Memory B cell (primary cell): ENCODE data around the gene IL1RAPL1.

Source experiments
- ATAC-seq: fragments of 150-1000 bp; cut with Tn5 transposase; 2 replicates; pipeline ENCODE4 v1.10.0; 2021; ENCODE audit warnings: low read depth, mild to moderate bottlenecking, moderate library complexity
- DNase-seq, 2 donors: peaks; one replicate each; pipeline ENCODE4 v3.0.0; 2022; ENCODE audit warnings: low spot score in 2 of 2
- H3K27ac Mint-ChIP-seq: one replicate; pipeline ENCODE4 v1.8.0; 2022; ENCODE audit warnings: mild to moderate bottlenecking, moderate library complexity, mixed read lengths
- H3K27me3 Mint-ChIP-seq: one replicate; pipeline ENCODE4 v1.8.0; 2022; ENCODE audit warnings: mixed read lengths
- H3K36me3 Mint-ChIP-seq: one replicate; pipeline ENCODE4 v1.8.0; 2022; ENCODE audit warnings: mild to moderate bottlenecking, mixed read lengths
- H3K4me1 Mint-ChIP-seq: one replicate; pipeline ENCODE4 v1.8.0; 2022; ENCODE audit warnings: mixed read lengths
- H3K4me3 Mint-ChIP-seq: one replicate; pipeline ENCODE4 v1.8.0; 2022; ENCODE audit warnings: mild to moderate bottlenecking, moderate library complexity, mixed read lengths
- H3K9me3 Mint-ChIP-seq: one replicate; pipeline ENCODE4 v1.8.0; 2022; ENCODE audit warnings: mixed read lengths

The IL1RAPL1 gene

DNA sequence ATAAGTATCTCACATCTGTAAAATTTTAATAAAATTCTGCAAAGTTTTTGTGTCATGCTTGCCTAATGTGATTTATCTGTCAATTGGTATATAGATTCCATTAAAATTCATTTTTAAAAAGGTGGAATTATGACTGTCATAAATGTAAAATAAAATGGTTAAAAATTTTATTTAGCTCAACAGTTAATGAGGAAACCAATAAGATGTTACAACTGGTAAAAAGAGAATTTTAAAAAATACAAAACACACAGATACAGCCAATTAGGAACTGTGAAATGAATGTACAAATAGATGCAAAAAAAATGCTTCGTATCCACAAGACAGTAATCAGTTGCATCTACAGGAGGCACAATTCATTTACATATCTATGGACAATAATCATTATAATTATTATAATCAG, 297.6 kb downstream of the IL1RAPL1 start:
- Mint-ChIP-seq H3K4me1 (no peaks in the 10 kb centered on the region), H3K36me3 (no peaks in the 10 kb centered on the region), H3K27me3 (no peaks in the 10 kb centered on the region), H3K27ac (no peak overlapping the region), H3K9me3 (peaks cover 2% of the 10 kb centered on the region), H3K4me3 (no peak overlapping the region)
- DNase-seq (no peak), ATAC-seq (no peak)

DNA sequence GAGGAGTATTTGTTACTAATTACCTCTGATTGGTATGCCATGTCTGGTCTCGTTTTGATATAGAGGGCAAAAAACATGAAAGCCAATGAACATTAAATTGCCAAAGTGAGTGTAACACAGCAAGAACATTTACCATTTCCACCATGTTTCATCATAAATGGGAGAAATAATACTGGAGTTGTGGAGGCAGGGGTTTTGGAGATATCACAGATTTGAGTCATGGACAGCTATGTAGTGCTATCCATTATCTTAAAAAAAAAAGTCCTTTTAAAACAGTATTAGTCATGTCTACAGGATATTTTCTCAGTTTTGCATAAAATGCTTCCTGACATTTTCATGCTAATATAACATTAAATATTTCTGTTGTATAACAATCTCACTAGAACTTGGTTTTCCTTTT, 301.2 kb downstream of the IL1RAPL1 start:
- Mint-ChIP-seq H3K9me3 (no peaks in the 10 kb centered on the region), H3K27ac (no peak overlapping the region), H3K4me3 (no peak overlapping the region), H3K36me3 (no peaks in the 10 kb centered on the region), H3K27me3 (no peaks in the 10 kb centered on the region), H3K4me1 (no peaks in the 10 kb centered on the region)
- ATAC-seq (no peak), DNase-seq (no peak)

DNA sequence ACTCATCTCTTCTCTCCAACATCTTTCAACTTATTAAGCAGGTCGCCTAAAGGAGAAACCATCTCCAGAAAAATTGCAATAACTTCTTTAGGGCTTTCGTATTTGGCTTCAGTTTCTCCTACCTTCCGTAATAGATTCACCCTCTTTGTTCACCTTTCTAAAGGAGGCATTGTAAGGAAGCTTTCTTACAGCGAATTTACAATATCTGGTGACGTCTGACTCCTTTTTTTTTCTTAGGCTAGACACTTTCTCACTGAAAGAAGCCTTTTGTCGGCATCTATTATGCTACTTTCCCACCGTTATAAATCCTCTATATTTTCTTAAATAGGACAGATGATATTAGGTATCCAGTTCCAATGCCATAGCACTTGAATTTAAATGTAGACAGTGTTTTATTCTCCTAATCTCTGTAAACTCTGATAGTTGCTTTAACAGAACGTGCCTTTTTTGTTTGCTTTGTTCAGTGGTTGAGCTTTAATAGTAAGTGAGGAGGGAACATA, 302.4 kb downstream of the IL1RAPL1 start:
- H3K9me3 Mint-ChIP-seq = no peaks in the 10 kb centered on the region
- H3K4me1 Mint-ChIP-seq = no peaks in the 10 kb centered on the region
- H3K4me3 Mint-ChIP-seq = no peak overlapping the region
- DNase-seq (no peak), ATAC-seq (no peak)
- no peaks in the 10 kb centered on the region for H3K36me3 Mint-ChIP-seq
- H3K27ac Mint-ChIP-seq = no peak overlapping the region
- no peaks in the 10 kb centered on the region for H3K27me3 Mint-ChIP-seq

DNA sequence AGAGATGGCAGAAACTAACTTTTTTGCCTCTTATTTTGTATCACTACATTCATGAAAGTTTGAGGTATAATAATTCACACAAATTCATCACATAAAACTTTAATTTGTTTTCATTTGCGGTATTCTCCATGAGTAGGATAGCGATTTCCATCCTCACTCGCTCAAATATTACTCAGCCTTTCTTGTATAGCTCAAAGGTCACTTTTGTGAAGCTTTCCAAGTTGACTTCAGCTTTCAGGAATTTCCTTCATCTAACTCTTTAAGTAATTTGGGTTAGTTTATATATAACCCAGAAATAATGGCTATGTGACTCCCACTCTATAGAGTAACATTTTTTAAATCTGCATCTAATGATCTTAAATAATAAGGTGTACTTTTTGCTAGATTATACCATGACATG, 314.4 kb downstream of the IL1RAPL1 start:
- Mint-ChIP-seq H3K9me3 (peaks cover 7% of the 10 kb centered on the region), H3K27me3 (no peaks in the 10 kb centered on the region), H3K36me3 (no peaks in the 10 kb centered on the region), H3K27ac (no peak overlapping the region), H3K4me3 (no peak overlapping the region), H3K4me1 (no peaks in the 10 kb centered on the region)
- DNase-seq (no peak), ATAC-seq (no peak)

DNA sequence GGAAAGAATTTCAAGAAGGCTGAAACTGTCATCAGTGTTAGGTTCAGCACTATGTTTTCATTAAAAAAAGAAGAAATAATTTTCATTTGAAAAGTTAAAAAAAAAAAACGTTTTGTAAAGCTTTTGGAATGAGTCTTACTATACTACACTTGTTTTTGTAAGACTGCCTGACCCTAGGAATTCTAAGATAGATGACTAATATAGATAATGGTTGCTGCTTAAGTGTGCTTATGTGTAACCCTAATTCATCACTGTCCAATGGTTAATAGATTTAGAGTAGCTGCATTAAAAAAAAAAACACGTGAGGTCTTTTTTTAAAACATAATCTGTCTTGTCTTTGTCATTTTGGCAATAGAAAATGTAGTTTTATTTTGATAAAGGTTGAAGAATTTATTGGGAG, 323.2 kb downstream of the IL1RAPL1 start:
- ATAC-seq (no peak), DNase-seq (no peak)
- H3K9me3 Mint-ChIP-seq = peaks cover 9% of the 10 kb centered on the region
- H3K27ac Mint-ChIP-seq = no peak overlapping the region
- H3K4me1 Mint-ChIP-seq = no peaks in the 10 kb centered on the region
- no peaks in the 10 kb centered on the region for H3K36me3 Mint-ChIP-seq
- no peaks in the 10 kb centered on the region for H3K27me3 Mint-ChIP-seq
- H3K4me3 Mint-ChIP-seq = no peak overlapping the region

DNA sequence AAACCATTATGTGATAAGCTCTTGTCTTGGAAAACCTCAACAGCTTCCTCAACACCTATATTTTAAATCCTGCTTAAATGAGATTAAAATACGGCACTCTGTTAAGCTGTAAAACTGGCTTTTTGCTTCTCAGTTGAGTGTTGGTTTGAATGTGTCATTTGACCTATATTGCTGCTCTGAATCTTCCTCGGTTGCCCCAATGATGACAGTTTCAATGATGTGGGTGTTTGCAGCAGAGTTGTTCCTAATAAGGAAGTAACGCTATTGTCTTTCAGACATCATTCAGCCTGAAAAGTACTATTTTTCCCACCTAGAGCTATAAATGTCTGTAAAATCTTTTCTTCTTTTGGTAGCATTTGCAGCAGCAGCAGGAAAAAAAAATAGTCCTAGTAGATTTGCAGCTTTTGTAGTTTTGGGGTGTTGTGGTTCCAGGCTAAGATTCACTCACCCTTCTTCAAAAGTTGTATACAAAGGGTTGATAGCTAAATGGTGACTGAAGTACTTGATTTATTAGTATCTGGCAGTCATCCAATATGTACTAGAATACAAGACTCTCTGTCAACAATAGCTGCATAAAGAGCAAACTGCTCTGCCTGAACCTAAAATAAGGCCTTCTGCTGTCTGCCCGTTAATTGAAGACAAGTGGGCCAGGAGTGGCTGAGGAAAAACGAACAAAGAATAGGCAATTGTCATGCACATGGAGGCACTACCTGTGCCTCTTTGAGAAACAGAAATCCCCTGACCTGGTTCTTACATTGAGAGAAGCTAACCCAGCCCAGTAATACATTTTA, 333.1 kb downstream of the IL1RAPL1 start:
- Mint-ChIP-seq H3K27me3 (no peaks in the 10 kb centered on the region), H3K36me3 (no peaks in the 10 kb centered on the region)
- ATAC-seq = no peak

DNA sequence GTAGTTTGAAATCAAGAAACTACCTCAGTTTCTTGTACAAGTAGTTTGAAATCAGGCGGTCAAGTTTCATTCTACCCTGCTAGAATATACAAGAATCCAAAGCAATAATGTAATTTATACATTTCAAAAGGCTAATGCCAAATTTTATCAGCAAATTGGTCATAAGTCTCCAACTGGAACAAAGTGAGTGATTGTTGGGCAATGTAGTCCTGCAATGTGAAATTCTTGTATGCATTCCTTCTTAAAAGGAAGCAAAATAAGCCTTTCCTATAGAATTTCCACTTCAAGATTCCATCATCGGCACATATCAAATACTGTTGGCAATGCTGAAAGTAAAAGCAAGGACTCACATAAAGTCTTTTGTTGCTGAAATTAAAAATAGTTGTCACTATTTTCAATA, 334.9 kb downstream of the IL1RAPL1 start:
- no peak for DNase-seq
- no peaks in the 10 kb centered on the region for H3K4me1 Mint-ChIP-seq
- no peak overlapping the region for H3K4me3 Mint-ChIP-seq
- H3K27ac Mint-ChIP-seq = no peak overlapping the region
- no peak for ATAC-seq
- H3K27me3 Mint-ChIP-seq = no peaks in the 10 kb centered on the region
- peaks cover under 1% of the 10 kb centered on the region for H3K9me3 Mint-ChIP-seq
- no peaks in the 10 kb centered on the region for H3K36me3 Mint-ChIP-seq

More for the DNA sequence above, 333.1 kb downstream of the IL1RAPL1 start:
- no peak for DNase-seq
- no peak overlapping the region for H3K4me3 Mint-ChIP-seq
- no peak overlapping the region for H3K27ac Mint-ChIP-seq
- H3K4me1 Mint-ChIP-seq = no peaks in the 10 kb centered on the region
- no peaks in the 10 kb centered on the region for H3K9me3 Mint-ChIP-seq

DNA sequence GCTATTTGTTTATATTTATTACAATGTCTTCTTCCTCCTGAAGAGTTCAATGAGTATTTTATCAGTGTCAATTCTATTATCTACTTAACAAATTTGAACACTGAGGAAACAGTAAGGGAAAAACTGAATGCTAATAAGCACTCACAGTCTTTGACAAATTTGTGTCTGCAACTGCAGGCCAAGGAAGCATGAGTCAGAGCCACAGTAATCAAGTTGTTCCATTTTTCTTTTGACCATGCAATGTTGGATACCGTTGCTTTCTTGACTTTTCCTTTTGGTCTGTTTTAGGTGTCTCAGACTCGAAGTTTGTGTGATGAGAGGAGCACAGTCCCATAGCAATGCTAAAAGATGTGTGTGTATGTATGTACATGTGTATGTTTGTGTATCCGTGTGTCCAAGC, 359.6 kb downstream of the IL1RAPL1 start:
- no peaks in the 10 kb centered on the region for H3K4me1 Mint-ChIP-seq
- no peak for DNase-seq
- no peaks in the 10 kb centered on the region for H3K27me3 Mint-ChIP-seq
- ATAC-seq = no peak
- H3K4me3 Mint-ChIP-seq = no peak overlapping the region
- no peak overlapping the region for H3K27ac Mint-ChIP-seq
- peaks cover 5% of the 10 kb centered on the region for H3K9me3 Mint-ChIP-seq
- H3K36me3 Mint-ChIP-seq = no peaks in the 10 kb centered on the region

DNA sequence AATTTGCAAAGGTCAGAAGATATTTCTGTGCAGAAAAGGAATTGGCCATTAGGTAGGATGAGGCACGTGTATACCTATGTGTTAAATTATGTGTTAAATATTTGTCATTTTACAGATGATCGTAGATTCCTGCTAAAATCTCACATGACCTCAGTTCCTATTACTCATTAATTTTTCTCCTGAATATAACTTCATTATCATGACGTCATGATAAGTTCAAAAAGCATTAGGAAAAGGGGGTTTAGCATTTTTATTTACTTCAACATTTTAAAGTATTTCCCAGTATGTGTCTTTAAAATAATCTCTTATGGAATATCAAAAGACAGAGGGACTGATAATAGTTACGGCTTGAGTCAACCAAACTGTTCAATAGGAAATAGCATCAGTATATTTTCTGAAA, 372.8 kb downstream of the IL1RAPL1 start:
- Mint-ChIP-seq H3K4me1 (no peaks in the 10 kb centered on the region), H3K4me3 (no peak overlapping the region), H3K27me3 (no peaks in the 10 kb centered on the region), H3K27ac (no peak overlapping the region), H3K9me3 (no peaks in the 10 kb centered on the region), H3K36me3 (no peaks in the 10 kb centered on the region)
- no peak for ATAC-seq
- DNase-seq = no peak

DNA sequence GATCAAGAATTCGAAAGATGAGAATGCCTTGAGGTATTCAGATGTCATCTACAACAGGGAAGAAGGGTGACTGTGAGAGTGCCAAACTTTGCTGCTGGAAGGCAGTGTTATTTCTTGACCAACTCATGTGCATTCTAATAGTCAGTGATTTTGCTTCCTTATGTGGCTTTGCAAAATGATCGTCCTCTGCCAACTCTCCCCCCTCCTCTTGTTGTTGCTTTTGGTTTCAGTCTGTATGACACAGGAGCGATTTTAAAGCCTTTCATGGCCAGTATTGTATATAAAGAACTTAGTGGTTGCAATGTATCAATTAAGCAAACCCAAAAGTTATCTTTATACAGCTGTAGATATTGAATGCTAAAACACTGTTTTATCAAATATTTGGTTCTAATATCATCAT, 379.1 kb downstream of the IL1RAPL1 start:
- no peak for ATAC-seq
- Mint-ChIP-seq H3K4me3 (no peak overlapping the region), H3K27ac (no peak overlapping the region), H3K27me3 (no peaks in the 10 kb centered on the region), H3K36me3 (no peaks in the 10 kb centered on the region), H3K4me1 (no peaks in the 10 kb centered on the region), H3K9me3 (no peaks in the 10 kb centered on the region)
- DNase-seq = no peak

DNA sequence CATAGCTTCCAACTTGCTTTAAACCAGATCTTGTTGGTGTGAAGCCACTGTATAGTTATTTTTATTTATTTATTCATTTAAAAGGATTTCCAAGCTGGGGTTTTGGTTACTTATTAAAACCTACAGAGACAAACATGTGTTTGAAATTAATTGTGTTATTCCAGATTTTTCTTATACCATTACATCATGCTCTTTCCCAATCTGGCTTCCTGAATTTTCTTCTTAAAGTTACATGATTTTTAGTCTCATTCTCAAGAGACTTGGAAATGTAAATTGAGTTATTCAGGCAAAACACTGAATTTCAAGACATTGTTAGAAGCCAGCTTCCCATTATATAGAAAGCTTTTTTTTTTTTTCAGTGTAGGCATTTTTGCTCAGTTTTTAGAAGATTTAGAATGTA, 381.9 kb downstream of the IL1RAPL1 start:
- DNase-seq (no peak), ATAC-seq (no peak)
- H3K4me3 Mint-ChIP-seq = no peak overlapping the region
- H3K4me1 Mint-ChIP-seq = no peaks in the 10 kb centered on the region
- H3K36me3 Mint-ChIP-seq = no peaks in the 10 kb centered on the region
- no peak overlapping the region for H3K27ac Mint-ChIP-seq
- no peaks in the 10 kb centered on the region for H3K27me3 Mint-ChIP-seq
- H3K9me3 Mint-ChIP-seq = peaks cover 4% of the 10 kb centered on the region

DNA sequence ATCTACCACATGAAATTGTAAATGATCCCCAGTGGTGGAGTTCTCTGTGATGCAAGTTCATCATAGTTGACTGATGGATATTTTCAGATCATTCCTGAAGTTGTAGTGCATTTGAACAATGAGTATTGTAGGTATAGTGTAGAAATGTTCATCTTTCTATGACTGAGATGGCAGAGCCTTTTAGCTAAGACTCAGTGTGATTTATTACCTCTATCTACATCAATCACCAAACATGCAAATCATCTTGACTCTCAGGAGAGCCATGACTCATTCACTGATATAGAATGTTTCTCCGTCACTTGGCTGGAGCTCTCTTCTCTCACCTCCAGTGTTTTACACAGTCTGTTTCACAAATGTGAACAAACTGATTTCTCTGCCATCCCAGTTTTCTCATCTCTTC, 392.6 kb downstream of the IL1RAPL1 start:
- Mint-ChIP-seq H3K4me1 (no peaks in the 10 kb centered on the region), H3K4me3 (no peak overlapping the region), H3K36me3 (no peaks in the 10 kb centered on the region), H3K27ac (no peak overlapping the region), H3K27me3 (no peaks in the 10 kb centered on the region), H3K9me3 (peaks cover 15% of the 10 kb centered on the region)
- ATAC-seq (no peak), DNase-seq (no peak)

DNA sequence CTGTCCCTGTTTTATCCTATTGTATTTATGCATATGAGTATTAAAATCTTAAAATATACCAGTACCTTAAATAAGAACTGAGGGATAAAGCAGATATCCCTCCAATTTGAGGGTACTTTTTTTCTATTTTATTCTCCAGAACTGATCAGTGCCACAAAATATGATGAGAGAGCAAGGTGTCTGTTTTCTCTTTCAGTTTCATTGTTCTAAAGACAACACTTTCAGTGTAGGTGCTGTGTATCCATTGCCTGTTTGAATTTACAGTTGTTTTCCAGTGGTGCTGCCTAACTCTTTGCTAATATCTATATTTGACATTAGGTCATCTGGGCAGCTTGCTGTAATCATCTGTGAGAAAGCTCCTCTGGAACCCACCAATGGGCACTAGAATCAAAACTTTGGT, 394.7 kb downstream of the IL1RAPL1 start:
- DNase-seq (no peak), ATAC-seq (no peak)
- Mint-ChIP-seq H3K4me1 (no peaks in the 10 kb centered on the region), H3K4me3 (no peak overlapping the region), H3K9me3 (peaks cover 15% of the 10 kb centered on the region), H3K27me3 (no peaks in the 10 kb centered on the region), H3K27ac (no peak overlapping the region), H3K36me3 (no peaks in the 10 kb centered on the region)

DNA sequence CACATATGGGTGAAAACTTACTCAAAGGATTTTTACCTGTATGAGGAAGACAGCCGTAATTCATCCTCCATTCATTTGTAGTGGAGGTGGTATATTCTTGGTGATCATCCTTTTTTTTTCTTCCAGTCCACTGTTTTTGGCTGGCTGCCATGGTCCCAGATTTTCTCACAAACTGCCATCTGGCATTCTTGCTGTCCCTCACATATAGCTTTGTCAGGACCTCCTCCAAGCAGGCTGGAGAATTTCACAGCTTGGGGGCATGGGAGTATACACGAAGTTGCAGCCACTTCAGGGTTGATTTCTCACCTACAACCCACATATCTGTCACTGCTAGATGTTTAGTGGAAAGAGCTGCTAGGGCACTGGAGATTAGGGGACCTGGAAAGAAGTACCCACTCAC, 401.0 kb downstream of the IL1RAPL1 start:
- no peak overlapping the region for H3K27ac Mint-ChIP-seq
- no peaks in the 10 kb centered on the region for H3K27me3 Mint-ChIP-seq
- H3K36me3 Mint-ChIP-seq = no peaks in the 10 kb centered on the region
- no peak for ATAC-seq
- peaks cover under 1% of the 10 kb centered on the region for H3K9me3 Mint-ChIP-seq
- no peak for DNase-seq
- H3K4me3 Mint-ChIP-seq = no peak overlapping the region
- H3K4me1 Mint-ChIP-seq = no peaks in the 10 kb centered on the region
